HG03457 (cell line): ENCODE results near the gene IL36A.

Experiments
- ATAC-seq: cut with Tn5 transposase; IDR thresholded peaks from one replicate; pipeline ENCODE4 v1.9.1; 2021; ENCODE audit warnings: moderate number of reproducible peaks; ENCODE audit not compliant: unreplicated experiment

The IL36A gene

DNA sequence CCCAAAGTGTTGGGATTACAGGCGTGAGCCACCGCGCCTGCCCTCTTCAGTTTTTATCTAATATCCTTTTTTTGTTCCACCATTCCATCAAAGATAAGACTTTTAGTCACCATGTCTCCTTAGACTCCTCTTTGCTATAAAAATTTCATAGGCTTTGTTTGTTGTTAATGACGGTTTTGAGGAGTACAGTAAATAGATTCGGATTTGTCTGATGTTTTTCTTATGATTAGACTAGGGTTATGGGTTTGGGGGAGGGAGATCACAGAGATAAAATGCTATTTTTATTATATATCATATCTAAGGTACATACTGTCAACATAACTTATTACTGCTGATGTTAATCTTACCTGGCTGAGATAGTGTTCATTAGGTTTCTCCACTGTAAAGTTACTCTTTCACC lies 41.2 kb downstream of the IL36A start:
- no peak for ATAC-seq

DNA sequence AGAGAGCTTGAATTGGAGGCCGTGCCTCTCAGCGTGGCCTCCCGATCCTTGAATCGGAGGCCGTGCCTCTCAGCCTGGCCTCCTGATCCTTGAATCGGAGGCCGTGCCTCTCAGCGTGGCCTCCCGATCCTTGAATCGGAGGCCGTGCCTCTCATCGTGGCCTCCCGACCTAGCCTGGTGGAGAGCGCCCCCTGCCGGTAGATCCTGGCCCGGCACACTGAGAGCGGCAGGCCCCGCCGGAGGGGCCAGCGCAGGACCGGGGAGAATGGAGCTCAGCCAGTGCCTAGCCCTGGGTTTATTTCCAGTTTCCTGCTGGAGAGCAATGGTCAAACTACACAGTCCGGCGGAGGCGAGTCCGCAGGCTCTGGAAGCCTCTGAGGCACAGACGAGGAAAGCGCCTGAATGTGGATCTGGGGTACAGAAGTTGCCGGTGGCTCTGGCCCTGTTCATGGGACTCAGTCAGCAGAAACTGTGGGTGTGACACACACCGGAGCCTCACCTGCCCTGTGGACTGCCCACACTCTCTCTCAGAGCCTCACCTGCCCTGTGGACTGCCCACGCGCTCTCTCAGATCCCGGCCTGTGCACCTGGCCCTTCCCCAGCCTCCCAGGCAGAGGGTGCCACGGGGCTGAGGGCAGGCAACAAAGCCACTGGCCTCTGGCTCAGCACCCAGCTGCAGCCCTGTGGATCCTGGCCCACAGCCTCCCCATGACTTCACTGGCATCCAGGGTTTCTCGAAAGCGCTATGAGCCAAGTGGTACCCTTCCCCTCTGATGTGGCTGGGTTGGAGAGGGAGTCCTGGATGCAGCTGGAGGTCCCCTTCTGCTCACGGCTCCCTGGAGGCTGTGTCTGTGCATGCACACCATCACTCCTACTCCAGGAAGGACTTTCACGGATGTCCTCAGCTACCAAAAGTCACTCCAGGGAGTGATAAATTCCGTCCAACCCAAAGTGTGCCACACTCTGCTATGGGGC lies 45.9 kb downstream of the IL36A start:
- ATAC-seq = no peak

DNA sequence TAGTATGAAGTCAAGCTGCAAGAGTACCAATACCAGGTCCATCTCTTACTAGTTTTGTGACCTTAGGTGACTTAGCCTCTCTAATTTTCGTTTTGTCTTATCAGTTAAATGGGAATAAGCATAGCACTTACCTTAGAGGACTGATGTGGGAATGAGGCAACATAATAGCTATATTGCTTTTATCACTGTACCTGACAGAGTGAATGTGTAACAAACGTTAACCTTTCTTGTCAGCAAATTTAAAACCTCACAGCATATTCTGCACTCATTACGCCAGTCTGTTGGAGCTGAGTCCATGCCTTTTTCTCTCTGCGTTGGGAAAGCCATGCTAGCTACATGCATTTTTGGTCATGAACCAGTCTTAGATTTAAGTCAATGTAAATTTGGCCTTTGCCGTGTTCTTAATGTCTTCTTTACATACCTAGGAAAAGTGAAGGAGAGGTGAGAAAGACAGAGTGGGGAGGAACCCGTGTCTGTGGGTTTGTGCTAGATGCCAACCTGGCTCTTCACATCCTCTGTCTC lies 47.2 kb downstream of the IL36A start, which contains the start of gene IL36B:
TSS of gene IL36B (minus strand) at position 472 of the 522 bp plus-strand sequence.
- ATAC-seq = no peak

DNA sequence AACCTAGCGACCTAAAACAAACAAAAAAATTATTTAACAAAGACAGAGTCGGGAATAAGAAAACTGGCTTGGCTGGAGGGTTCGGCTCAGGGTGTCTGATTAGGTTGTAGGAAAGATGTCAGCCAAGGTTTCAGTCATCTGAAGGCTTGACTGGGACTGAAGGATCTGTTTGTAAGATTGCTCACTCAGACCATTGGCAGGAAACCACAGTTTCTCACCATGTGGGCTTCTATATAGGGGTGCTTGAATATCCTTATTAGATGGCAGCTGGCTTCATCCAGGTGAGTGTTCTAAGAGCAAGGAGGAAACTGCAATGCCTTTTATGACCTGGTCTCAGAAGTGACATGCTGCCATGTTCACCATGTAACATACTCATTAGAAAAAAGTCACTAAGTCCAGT lies 48.4 kb downstream of the IL36A start:
- no peak for ATAC-seq

DNA sequence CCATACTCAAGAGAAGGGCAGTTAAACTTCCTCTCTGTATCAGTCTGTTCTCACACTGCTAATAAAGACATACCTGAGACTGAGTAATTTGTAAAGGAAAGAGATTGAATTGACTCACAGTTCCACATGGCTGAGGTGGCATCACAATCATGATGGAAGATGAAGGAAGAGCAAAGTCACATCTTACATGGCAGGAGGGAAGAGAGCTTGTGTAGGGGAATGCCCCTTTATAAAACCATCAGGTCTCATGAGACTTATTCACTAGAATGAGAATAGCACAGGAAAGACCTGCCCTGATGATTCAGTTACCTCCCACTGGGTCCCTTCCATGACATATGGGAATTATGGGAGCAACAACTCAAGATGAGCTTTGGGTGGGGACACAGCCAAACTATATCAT lies 48.8 kb downstream of the IL36A start:
- ATAC-seq = no peak

DNA sequence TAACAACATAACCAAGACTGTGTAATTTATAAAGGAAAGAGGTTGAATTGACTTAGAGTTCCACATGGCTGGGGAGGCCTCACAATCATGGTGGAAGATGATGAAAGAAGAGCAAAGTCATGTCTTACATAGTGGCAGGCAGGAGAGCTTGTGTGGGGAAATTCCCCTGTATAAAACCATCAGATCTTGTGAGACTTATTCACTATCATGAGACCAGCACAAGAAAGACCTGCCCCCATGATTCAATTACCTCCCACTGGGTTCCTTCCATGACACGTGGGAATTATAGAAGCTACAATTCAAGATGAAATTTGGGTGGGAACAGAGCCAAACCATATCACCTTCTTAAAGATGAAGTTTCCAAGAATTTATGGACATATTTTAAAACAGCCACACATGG lies 51.3 kb downstream of the IL36A start:
- no peak for ATAC-seq

DNA sequence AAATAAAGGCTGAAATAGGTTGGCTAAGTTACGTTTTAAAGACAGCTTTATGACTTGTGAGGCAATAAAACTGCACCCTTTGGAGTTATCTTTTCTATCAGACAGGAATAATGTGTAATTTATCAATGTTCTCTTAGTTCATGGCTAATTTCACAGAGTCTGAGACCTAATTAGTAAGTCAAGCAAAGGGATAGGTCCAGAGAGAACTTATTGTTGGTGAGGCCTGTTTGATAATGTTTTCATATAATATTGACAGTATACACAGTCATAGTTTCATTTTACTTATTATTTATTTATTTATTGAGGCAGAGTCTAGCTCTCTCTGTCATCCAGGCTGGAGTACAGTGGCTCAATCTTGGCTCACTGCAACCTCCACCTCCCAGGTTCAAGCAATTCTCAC lies 51.9 kb downstream of the IL36A start:
- no peak for ATAC-seq
